ENCODE data around the gene KDM5C.
"Not testable (repeated sequence)": the region's sequence is repeated elsewhere in the genome, so short reads cannot be mapped to it uniquely, and the experiment has no call there.

KDM5C gene

GRCh38 chrX:53190363-53190960 lies 34.5 kb downstream of the KDM5C start:
- DNase-seq (ENCODE audit: low read depth), result no peak

- DNase-seq (ENCODE audit: low read depth), result no peak
These were observed 36.2 kb downstream of the KDM5C start for GRCh38 chrX:53188763-53189162.

DNA sequence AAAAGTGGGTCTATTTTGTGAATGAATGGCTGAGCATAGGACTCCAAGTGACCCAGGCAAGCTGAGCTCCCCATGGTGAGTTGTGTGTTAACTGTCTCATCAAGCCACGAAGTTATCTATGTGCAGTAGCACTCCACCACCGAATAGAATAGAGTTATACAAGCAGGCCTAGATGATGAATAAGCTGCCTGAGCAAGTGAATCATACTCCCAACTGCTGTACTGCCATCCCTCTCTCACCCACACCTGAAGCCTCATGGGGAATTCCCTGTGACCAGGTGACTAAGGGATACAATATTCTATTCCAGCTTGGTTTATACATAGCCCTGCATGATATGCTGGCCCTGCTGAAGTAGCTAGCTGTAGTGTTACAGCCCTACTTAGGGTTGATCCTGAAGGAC lies 38.7 kb downstream of the KDM5C start:
- no peak for DNase-seq (ENCODE audit: low read depth)

DNA sequence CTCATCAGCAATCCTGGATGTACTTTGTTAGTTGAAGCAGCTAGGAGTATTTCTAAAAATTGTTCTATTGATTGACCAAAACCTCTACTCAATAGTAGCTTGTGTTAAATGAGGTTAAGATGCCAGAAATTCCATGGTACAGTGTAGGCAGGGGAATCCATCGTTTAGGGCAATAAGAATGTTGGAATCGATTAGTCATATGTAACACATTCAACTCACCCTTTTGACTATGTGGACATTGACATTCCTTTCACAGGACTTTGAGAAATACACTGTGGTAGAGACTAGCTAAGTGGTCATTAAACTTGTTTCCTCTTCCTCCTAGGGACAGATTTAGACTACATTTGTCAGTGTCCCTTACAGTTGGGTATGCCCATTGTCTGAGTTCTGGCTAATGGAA lies 40.2 kb downstream of the KDM5C start:
- DNase-seq (ENCODE audit: low read depth), result no peak

DNA sequence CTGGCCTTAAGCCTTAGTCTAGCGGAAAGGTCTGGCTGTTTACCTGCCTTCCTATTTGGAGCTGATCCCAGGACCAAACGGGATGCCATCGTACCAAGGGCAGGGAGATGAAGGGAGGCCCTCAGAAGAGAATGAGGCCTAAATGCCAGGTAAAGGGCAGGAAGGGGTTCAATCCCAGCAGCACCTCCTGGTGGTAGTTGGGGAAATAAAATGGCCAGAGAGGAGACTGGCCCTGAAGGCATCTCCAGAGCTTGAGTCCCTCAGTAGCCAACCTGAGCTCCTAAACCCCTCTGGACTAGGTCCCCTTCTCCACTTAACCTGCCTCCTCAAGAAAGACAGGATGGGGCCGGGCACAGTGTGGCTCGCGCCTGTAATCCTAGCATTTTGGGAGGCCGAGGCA lies 53.7 kb downstream of the KDM5C start:
- no peak for DNase-seq (ENCODE audit: low read depth)

GRCh38 chrX:53166103-53166502 lies 58.9 kb downstream of the KDM5C start:
- DNase-seq (ENCODE audit: low read depth), result no peak

DNA sequence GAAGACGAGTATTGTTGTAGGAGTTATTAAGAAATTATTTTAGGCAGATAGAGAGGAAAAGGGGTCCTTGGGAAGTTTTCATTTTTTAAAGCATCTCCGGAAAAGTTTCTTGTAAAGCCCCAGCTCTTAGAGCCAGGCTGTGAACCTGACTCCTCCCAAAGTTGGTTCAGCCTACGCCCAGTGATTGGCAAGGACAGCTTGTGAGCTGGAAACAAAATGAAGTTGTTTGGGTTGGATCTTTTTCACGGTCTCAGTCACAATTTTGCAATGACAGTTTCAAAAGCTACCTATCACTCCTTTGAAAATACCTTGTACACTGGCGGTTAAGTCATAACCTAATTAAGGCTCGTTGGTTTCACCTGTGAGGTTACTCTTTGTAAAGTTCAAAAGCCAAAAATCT lies 60.4 kb downstream of the KDM5C start:
- not testable (repeated sequence) for DNase-seq (ENCODE audit: low read depth)

DNA sequence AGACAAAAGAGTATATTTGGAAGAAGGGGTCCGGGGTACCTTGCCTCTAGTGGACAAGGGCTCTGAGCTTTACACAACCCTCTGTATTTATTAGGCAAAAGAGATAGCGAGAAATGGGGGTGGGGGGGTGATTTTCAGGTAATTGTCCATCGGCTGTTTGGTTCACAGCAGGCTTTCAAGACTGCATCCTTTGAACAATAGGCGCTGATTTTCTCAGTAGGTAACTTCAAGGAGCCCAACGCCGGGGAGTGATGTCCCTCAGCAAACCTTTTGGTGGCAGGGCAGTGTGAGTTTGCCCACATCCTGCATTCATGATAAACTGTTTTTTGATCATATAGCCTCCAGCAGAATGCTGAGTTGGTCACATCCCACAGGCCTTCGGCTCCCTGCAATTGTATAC lies 61.6 kb downstream of the KDM5C start:
- no peak for DNase-seq (ENCODE audit: low read depth)

DNA sequence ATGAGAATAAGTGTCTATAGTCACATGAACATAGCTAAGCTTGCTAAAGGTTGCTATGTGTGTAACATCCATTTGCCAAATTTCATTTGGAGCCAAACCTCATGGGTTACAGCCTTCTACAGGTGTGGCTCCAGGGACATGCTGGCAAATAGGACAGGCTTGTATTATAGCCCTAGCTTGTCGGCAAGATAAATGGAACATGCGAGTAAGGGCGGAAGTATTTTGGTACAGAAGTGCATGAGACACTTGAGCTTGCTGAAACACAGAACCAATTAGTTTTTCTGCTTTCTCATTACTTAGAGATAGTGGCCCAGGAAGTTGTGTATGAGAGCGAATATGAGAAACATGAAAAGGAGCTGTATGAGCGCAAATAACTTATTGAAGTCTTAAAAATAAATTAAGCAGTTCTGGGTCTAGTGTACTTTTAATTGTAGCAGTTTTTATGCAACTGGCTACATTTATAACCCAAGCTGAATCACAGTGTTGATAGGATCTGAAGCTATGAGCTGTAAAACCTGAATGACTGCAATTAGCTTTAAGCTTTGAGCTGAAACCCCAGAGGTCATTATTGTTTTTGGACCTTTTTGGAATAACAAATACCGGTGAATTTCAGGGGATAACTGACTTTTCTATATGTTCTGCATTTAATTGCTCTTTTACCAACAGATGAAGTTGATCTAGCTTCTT lies 64.6 kb downstream of the KDM5C start:
- DNase-seq (ENCODE audit: low read depth), result no peak

GRCh38 chrX:53159184-53159583 lies 65.8 kb downstream of the KDM5C start:
- DNase-seq (ENCODE audit: low read depth), result no peak

DNA sequence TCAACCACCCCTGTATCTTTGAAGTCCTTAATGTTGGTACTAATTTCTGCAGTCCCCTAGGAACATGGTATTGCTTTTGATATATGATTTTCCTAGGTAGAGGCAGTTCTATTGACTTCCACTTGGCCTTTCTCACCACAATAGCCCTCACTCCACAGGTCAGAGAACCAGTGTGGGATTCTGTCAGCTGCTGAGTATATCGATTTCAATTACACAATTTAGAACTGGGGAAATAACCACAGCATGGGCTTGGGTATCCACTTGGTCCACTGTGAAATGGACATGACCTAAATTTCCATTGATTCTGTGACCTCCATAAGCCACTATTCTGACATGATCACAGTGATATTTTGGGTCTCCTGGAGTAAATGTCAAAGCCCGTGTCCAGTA lies 68.8 kb downstream of the KDM5C start:
- no peak for DNase-seq (ENCODE audit: low read depth)

GRCh38 chrX:53155512-53156206 lies 69.3 kb downstream of the KDM5C start:
- DNase-seq (ENCODE audit: low read depth), result no peak

GRCh38 chrX:53153581-53153980 lies 71.4 kb downstream of the KDM5C start:
- DNase-seq (ENCODE audit: low read depth), result no peak
